NCI-H2227 (cell line): Measurements from ENCODE around the gene NBDY.
"Not testable (repeated sequence)": the region's sequence is repeated elsewhere in the genome, so short reads cannot be mapped to it uniquely, and the experiment has no call there.

Source experiments
- DNase-seq: peaks from one replicate; lab custom pipeline; 2025; ENCODE audit not compliant: unreplicated experiment; lab: John Stamatoyannopoulos, UW

The NBDY gene, protein sequence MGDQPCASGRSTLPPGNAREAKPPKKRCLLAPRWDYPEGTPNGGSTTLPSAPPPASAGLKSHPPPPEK

DNA sequence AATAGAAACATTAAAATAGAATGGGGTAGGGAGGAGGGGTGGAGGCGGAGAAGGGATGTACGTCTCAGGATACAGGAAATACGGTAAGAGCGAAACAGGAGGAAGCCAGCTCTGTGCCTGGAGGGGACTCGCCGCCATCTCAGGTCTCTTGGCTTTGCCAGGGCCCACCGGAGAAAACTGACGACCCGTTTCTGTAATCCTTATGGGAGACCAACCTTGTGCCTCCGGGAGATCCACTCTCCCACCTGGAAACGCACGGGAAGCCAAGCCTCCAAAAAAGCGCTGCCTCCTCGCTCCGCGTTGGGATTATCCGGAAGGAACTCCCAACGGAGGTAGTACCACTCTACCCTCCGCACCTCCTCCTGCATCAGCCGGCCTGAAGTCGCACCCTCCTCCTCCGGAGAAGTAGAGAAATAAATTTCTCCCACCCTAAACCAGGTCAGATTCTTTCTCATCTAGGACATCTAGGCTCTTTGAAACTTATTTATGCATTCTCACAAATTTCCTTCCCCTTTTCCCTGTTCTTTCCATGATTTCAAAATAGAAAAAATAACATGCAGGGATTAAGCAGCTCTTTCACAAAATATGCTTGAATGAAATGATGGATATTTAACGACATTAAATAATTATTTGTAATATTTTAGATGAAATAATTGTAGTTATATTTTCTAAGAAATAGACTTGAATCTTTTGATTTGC is at the start of gene NBDY:
NBDY (plus strand) TSS at position 92 of the 699 bp plus-strand sequence; CDS start at position 203, 111 bp downstream.
- DNase-seq = peak; percentile 70

- DNase-seq = not testable (repeated sequence)
Observed at GRCh38 chrX:56704530-56704929, 24.5 kb upstream of the NBDY start.

GRCh38 chrX:56726605-56727004 is 2.4 kb upstream of the NBDY start:
- DNase-seq = peak; percentile 63

DNA sequence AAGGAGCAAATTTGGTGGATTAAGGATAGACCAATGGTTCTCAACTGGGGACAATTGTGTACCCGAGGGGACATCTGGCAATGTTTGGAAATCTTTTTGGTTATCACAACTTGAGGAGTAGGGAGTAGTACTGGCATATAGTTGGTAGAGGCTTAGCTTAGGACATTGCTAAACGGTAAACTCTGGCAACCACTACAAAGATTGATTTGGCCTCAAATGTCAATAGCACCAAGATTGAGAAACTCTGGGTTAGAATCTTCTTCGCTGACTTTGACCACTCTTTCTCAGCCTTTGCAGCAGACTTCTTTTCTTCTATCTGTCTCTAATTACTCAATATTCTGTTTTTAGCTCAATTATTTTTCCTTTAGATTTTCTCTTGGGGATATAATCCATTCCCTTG is 1.5 kb upstream of the NBDY start:
- DNase-seq = no peak

DNA sequence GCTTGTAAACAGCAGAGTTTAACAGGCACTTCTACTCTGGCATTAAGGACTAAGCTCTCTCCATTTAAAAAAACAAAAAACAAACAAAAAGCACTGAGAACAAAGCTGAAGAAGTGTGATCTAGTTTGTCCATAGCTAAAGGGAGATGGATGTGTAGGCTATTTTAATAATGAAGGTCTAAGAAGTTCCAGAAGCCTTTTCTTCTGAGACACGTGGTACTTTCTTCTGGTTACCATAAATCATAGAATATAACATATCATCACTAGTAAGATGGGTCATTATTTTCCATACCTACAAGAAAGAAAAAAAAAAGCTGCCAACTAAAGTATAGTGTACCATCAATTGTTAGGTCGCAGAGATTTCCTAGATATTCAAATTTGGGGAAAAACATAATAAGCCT is 722 bp upstream of the NBDY start:
- DNase-seq = peak; percentile 31

GRCh38 chrX:56728752-56729151 is 291 bp upstream of the NBDY start:
- peak; percentile 50 for DNase-seq

- DNase-seq = peak; percentile 77
Observed at GRCh38 chrX:56733459-56734046, 4.5 kb downstream of the NBDY start.

- no peak for DNase-seq
Observed at GRCh38 chrX:56736219-56736618, 7.2 kb downstream of the NBDY start.

- DNase-seq = no peak
Observed at GRCh38 chrX:56738670-56739069, 9.6 kb downstream of the NBDY start.

GRCh38 chrX:56744996-56745395 is 16.0 kb downstream of the NBDY start:
- no peak for DNase-seq

- no peak for DNase-seq
Observed at GRCh38 chrX:56746996-56747395, 18.0 kb downstream of the NBDY start.

DNA sequence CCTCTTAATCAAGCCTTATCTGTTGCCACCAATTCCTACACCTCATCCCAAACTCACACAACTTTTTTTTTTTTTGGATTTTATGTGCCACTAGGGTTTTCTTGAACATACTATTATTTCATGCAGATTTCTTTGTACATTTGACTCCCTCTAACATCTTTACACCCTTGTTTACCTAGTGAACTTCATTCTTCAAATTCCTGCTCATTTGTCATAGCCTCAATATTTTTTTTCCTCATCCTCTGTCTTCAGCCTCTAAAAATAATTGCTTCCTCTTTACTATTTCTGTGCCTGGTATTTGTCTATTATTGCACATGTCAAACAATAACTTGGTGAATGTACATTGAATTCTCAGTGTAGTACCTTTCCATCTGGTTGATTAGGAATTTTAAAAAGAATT is 22.0 kb downstream of the NBDY start:
- no peak for DNase-seq

- no peak for DNase-seq
Observed at GRCh38 chrX:56757327-56757726, 28.3 kb downstream of the NBDY start.

- DNase-seq = no peak
Observed at GRCh38 chrX:56758456-56758855, 29.4 kb downstream of the NBDY start.

DNA sequence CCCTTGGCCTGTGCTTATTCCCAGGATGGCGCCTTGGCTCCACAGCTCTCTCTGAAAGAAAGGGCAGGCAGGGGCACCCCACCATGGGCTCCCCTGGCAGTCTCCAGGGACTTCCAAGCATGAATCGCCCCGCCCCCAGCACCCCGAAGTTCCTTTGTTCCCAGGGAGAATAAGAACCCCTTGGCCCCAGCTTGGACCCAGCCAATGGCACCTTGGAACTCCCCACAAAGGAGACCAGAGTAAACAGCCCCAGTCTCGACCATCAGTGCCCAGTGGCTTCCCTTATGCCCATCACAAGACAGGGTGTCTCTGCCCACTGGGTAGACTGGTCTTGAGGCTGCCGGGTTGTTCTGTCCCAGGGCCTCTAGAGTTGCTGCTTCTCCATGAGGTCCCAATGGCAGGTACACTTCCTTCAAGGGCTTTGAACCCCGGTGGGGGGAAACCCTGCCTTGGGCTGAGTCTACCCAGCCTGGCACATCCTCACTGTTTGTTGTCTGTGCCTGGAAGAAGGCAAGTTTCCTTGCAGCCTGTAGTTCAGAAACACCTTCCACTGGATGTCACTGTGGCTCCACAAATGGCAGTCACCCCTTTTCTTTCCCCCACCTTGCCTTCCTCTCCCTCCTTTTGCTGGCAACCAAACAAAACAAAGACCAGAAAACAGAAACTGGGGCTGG is 30.8 kb downstream of the NBDY start:
- no peak for DNase-seq

DNA sequence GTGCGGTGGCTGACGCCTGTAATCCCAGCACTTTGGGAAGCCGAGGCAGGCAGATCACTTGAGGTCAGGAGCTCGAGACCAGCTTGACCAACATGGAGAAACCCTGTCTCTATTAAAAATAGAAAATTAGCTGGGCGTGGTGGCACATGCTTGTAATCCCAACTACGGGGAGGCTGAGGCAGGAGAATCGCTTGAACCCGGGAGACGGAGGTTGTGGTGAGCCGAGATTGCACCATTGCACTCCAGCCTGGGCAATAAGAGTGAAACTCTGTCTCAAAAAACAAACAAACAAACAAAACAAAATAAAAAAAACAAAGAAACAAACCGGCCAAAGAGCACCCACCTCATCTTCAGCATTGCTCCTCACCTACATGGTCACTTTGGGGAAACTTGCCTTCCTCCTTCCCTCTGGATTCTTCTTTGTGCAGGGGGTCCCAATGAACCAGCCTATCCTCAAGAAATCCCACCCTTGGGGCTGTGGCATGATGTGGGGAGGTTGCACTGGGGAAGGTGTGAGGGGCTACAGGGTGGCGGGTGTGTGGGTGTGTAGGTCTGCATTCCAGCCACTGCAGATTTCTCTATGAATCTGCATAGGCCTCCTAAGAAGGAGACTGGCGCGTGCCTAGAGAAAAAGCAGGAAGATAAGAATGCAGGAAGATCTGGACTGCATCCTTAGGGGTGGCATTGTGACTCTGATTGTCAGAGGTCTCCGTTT is 31.5 kb downstream of the NBDY start:
- not testable (repeated sequence) for DNase-seq

DNA sequence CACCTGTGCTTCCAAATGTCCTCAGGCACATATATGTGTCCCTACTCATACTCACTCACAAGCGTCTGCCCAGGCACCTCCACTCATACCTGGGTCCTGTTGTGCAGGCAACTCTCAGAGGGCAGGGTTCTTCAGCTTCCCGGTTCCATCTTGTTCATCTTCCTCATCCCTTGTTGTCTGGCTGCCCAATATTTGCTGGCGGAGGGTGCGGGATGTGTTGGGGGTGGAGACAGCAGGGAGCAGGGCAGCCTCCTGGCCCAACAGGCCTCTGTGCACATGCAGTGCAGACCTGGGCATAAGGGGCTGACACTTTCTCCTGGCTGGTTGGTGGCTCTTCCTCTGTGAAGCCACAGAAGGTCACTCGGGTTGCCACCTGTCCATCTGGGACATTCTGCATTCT is 32.1 kb downstream of the NBDY start:
- DNase-seq = no peak

- DNase-seq = no peak
Observed at GRCh38 chrX:56762220-56762619, 33.2 kb downstream of the NBDY start.

- no peak for DNase-seq
Observed at GRCh38 chrX:56762707-56763555, 33.9 kb downstream of the NBDY start.

GRCh38 chrX:56763556-56764152 is 34.6 kb downstream of the NBDY start:
- DNase-seq = no peak
